ENCODE results near the gene KLF1. TPM values are rescaled to one million over a fixed set of nuclear protein-coding genes. Genes with fewer than 3 reads are reported as not detected.

The KLF1 gene
- total and polyA plus RNA-seq, 4 experiments from 2014 or later, result not detected

DNA sequence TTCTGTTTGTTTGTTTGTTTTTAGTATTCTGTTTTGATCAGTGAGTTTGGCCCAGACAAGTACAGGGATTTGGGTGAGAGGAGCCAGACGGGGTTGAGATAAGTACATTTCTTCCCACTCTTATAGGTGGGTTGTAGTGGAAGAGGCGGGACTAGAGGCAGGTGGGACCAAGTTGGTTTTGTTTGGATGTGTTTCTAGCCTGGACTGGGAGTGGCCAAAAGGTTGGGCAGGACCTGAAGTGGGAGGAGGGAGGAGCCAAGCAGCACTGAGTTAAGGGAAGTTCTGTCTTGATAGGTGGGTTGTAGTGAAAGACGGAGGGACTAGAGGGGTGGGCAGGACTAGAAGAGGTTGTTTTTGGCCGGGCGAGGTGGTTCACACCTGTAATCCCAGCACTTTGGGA is 14.7 kb downstream of the KLF1 start:
- Histone ChIP-seq H3K27ac (ENCODE audit: low read depth, low read length) (no peak overlapping the region), H3K4me3 (ENCODE audit: low read length in 2 of 2) (no peak overlapping the region), H3K36me3 (ENCODE audit: insufficient read depth, low read length) (peaks cover 5% of the 10 kb centered on the region), H3K4me1 (ENCODE audit: insufficient read depth, low read length) (peaks cover 5% of the 10 kb centered on the region), H3K9me3 (ENCODE audit: control insufficient read depth in 1 of 2, low read length in 2 of 2) (no peaks in the 10 kb centered on the region), H3K27me3 (ENCODE audit: insufficient read depth, low read length) (no peaks in the 10 kb centered on the region)
- H3K27me3 Mint-ChIP-seq, result peaks cover 0 to 3% of the 10 kb centered on the region in 2 donors
- ChIA-PET POLR2A (ENCODE audit: partially characterized antibody) (interaction anchor here (1.5 to 1.7 kb wide), 2 partner anchors 13 to 84 kb away, joined by 3 to 5 read pairs; no protein-coding TSS in a partner anchor), CTCF (ENCODE audit: partially characterized antibody) (interaction anchor here (0.9 to 3.0 kb wide), 7 partner anchors 10 to 114 kb away, joined by 4 to 16 read pairs (median 8); partner anchors contain the start of gene DNASE2)
- intact Hi-C loops (cut with micrococcal nuclease), result no loop called here
- peaks cover 2 to 16% (median 5%) of the 10 kb centered on the region in 4 donors for H3K4me1 Mint-ChIP-seq
- peaks cover 0 to 4% (median 0%) of the 10 kb centered on the region in 8 donors for H3K9me3 Mint-ChIP-seq
- no peak for DNase-seq
- H3K27ac Mint-ChIP-seq, result peak overlapping the region in 1 of 7 donors; percentile 50
- H3K36me3 Mint-ChIP-seq, result peaks cover 21 to 25% of the 10 kb centered on the region in 2 donors
- no peak overlapping the region for H3K4me3 Mint-ChIP-seq

DNA sequence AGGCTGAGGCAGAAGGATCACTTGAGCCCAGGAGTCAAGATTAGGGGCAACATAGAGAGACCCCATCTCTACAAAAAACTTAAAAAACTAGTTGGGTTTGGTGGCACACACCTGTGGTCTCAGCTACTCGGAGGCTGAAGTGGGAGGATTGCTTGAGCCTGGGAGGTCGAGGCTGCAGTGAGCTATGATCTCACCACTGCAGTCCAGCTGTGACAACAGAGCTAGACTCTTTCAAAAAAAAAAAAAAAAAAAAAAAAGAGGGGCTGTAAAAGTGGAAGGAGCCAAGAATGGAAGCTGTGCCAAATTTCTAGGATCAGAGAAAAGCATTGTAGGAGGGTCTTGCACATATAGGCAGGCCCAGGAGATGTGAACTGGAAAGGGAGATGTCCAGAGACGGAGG is 15.3 kb downstream of the KLF1 start:
- no peaks in the 10 kb centered on the region for H3K27me3 ChIP-seq (ENCODE audit: insufficient read depth, low read length)
- peaks cover 8% of the 10 kb centered on the region for H3K4me1 ChIP-seq (ENCODE audit: insufficient read depth, low read length)
- H3K27ac Mint-ChIP-seq, result no peak overlapping the region
- no peak overlapping the region for H3K27ac ChIP-seq (ENCODE audit: low read depth, low read length)
- H3K4me1 Mint-ChIP-seq, result peaks cover 6 to 21% (median 8%) of the 10 kb centered on the region in 4 donors
- no peak overlapping the region for H3K4me3 Mint-ChIP-seq
- no peak overlapping the region for H3K4me3 ChIP-seq (ENCODE audit: low read length in 2 of 2)
- POLR2A ChIA-PET (ENCODE audit: partially characterized antibody), result no interaction called here
- H3K27me3 Mint-ChIP-seq, result peaks cover under 1 to 3% of the 10 kb centered on the region in 2 donors
- H3K36me3 ChIP-seq (ENCODE audit: insufficient read depth, low read length), result peaks cover 5% of the 10 kb centered on the region
- peaks cover 0 to 4% (median 0%) of the 10 kb centered on the region in 8 donors for H3K9me3 Mint-ChIP-seq
- H3K36me3 Mint-ChIP-seq, result peaks cover 21% of the 10 kb centered on the region in 2 donors
- intact Hi-C loops (cut with micrococcal nuclease), result no loop called here
- DNase-seq, result no peak
- CTCF ChIA-PET (ENCODE audit: partially characterized antibody), result interaction anchor here (0.6 to 3.0 kb wide), 6 partner anchors 10 to 114 kb away, joined by 3 to 16 read pairs (median 6); partner anchors contain the start of gene DNASE2
- no peaks in the 10 kb centered on the region for H3K9me3 ChIP-seq (ENCODE audit: control insufficient read depth in 1 of 2, low read length in 2 of 2)

GRCh38 chr19:12868540-12869112 is 18.4 kb downstream of the KLF1 start:
- Mint-ChIP-seq H3K9me3 (peaks cover 0 to 4% (median 0%) of the 10 kb centered on the region in 8 donors), H3K27ac (no peak overlapping the region), H3K4me3 (peak overlapping the region in 1 of 8 donors; percentile 82), H3K36me3 (peaks cover 7 to 11% of the 10 kb centered on the region in 2 donors), H3K27me3 (peaks cover 6 to 7% of the 10 kb centered on the region in 2 donors), H3K4me1 (peaks cover 8 to 27% (median 11%) of the 10 kb centered on the region in 4 donors)
- Histone ChIP-seq H3K4me3 (ENCODE audit: low read length in 2 of 2) (no peak overlapping the region), H3K36me3 (ENCODE audit: insufficient read depth, low read length) (no peaks in the 10 kb centered on the region), H3K4me1 (ENCODE audit: insufficient read depth, low read length) (peaks cover 8% of the 10 kb centered on the region), H3K9me3 (ENCODE audit: control insufficient read depth in 1 of 2, low read length in 2 of 2) (no peaks in the 10 kb centered on the region), H3K27ac (ENCODE audit: low read depth, low read length) (no peak overlapping the region), H3K27me3 (ENCODE audit: insufficient read depth, low read length) (no peaks in the 10 kb centered on the region)
- POLR2A ChIA-PET (ENCODE audit: partially characterized antibody), result interaction anchor here (1.4 kb wide), 1 partner anchor 23 kb away, joined by 3 read pairs; the partner anchor contains the start of gene GCDH
- DNase-seq, result no peak
- CTCF ChIA-PET (ENCODE audit: partially characterized antibody), result interaction anchor here (0.6 kb wide), 1 partner anchor 10 kb away, joined by 3 read pairs; no protein-coding TSS in a partner anchor
- intact Hi-C loops (cut with micrococcal nuclease), result no loop called here

DNA sequence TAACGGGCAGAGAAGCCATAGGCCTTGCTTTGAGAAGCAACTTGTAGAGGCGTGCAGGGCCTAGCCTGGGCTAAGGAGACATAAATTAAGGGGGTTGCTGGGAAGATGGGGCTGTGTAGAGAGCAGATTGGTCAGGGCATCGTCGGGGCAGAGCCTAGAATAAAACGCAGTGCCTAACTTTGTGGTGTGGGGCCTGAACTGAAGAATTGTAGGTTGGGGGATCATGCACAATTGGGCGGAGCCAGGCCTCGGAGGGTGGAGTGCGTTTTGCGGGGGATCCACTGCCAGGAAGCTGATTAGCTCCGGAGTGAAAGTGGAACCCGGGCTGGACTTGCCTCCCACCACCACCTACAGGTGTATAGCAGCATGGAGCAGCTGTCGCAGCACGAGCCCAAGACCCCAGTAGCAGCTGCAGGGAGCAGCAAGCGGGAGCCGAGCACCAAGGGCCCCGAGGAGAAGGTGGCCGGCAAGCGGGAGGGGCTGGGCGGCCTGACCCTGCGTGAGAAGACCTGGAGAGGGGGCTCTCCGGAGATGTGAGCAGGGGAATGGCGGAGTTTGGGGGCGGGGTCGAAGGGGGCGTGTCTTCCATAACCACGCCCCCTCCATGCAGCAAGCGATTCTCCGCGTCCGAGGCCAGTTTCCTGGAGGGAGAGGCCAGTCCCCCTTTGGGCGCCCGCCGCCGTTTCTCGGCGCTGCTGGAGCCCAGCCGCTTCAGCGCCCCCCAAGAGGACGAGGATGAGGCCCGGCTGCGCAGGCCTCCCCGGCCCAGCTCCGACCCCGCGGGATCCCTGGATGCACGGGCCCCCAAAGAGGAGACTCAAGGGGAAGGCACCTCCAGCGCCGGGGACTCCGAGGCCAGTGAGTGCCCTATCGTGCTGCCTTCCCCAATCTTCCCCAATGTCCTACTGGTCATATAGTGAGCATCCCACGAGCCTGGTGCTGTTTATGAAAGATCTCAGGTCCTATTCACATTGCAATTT is 19.6 kb downstream of the KLF1 start:
- Mint-ChIP-seq H3K27ac (peak overlapping the region in 1 of 7 donors; percentile 25), H3K27me3 (peaks cover 7 to 10% of the 10 kb centered on the region in 2 donors), H3K9me3 (peaks cover 0 to 4% (median 0%) of the 10 kb centered on the region in 8 donors), H3K36me3 (peaks cover 2 to 7% of the 10 kb centered on the region in 2 donors), H3K4me3 (peak overlapping the region; percentile 54 to 82 (median 72)), H3K4me1 (peaks cover 8 to 17% (median 11%) of the 10 kb centered on the region in 4 donors)
- peaks cover 8% of the 10 kb centered on the region for H3K4me1 ChIP-seq (ENCODE audit: insufficient read depth, low read length)
- H3K27me3 ChIP-seq (ENCODE audit: insufficient read depth, low read length), result no peaks in the 10 kb centered on the region
- intact Hi-C loops (cut with micrococcal nuclease), result no loop called here
- DNase-seq, result peak; percentile 40 to 67 (median 45)
- H3K36me3 ChIP-seq (ENCODE audit: insufficient read depth, low read length), result no peaks in the 10 kb centered on the region
- H3K4me3 ChIP-seq (ENCODE audit: low read length in 2 of 2), result peak overlapping the region; percentile 43 to 52
- ChIA-PET CTCF (ENCODE audit: partially characterized antibody) (interaction anchor here (0.9 kb wide), 1 partner anchor 20 kb away, joined by 4 read pairs; no protein-coding TSS in a partner anchor), POLR2A (ENCODE audit: partially characterized antibody) (interaction anchor here (1.4 kb wide), 1 partner anchor 24 kb away, joined by 3 read pairs; the partner anchor contains the start of gene GCDH)
- H3K27ac ChIP-seq (ENCODE audit: low read depth, low read length), result no peak overlapping the region
- H3K9me3 ChIP-seq (ENCODE audit: control insufficient read depth in 1 of 2, low read length in 2 of 2), result no peaks in the 10 kb centered on the region

DNA sequence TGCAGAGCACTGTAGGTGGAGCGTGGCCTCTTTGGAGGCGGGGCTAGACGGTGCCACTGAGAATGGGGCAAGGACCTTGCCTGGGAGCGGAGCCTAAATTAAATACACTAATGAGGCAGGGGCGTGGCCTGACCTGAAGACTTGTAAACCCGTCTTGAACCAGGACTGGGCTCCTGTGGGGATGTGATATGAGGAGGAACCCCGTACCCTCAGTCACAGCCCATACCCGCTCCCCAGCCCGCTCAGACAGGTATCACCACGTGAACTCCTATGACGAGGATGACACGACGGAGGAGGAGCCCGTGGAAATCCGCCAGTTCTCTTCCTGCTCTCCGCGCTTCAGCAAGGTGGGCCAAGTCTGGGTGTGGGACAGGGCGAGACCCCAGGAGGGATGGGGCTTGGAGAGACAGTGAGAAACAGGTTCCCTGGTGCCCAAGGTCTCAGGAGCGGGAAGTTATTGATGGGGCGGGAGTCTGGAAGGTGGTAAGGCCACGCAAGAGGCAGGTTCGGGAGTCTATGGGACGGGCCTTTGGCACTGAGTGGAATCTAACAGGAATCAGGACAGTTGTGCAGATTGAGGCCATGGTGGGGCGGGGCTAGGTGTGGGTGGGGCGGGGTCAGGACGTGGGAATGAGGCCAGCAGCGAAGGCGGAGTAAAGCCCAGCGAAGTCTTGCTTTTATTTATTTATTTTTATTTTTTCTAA is 20.4 kb downstream of the KLF1 start:
- no peak overlapping the region for H3K27ac ChIP-seq (ENCODE audit: low read depth, low read length)
- H3K4me1 ChIP-seq (ENCODE audit: insufficient read depth, low read length), result peaks cover 8% of the 10 kb centered on the region
- H3K27ac Mint-ChIP-seq, result no peak overlapping the region
- no peaks in the 10 kb centered on the region for H3K9me3 Mint-ChIP-seq
- peaks cover 7 to 10% of the 10 kb centered on the region in 2 donors for H3K27me3 Mint-ChIP-seq
- ChIA-PET CTCF (ENCODE audit: partially characterized antibody) (no interaction called here), POLR2A (ENCODE audit: partially characterized antibody) (no interaction called here)
- no peaks in the 10 kb centered on the region for H3K36me3 Mint-ChIP-seq
- intact Hi-C loops (cut with micrococcal nuclease), result no loop called here
- H3K9me3 ChIP-seq (ENCODE audit: control insufficient read depth in 1 of 2, low read length in 2 of 2), result no peaks in the 10 kb centered on the region
- H3K36me3 ChIP-seq (ENCODE audit: insufficient read depth, low read length), result no peaks in the 10 kb centered on the region
- H3K4me1 Mint-ChIP-seq, result peaks cover 5 to 13% (median 9%) of the 10 kb centered on the region in 4 donors
- no peaks in the 10 kb centered on the region for H3K27me3 ChIP-seq (ENCODE audit: insufficient read depth, low read length)
- H3K4me3 ChIP-seq (ENCODE audit: low read length in 2 of 2), result no peak overlapping the region
- peak in 1 of 5 donors; percentile 33 for DNase-seq
- H3K4me3 Mint-ChIP-seq, result peak overlapping the region in 6 of 8 donors; percentile 42 to 81 (median 63)

DNA sequence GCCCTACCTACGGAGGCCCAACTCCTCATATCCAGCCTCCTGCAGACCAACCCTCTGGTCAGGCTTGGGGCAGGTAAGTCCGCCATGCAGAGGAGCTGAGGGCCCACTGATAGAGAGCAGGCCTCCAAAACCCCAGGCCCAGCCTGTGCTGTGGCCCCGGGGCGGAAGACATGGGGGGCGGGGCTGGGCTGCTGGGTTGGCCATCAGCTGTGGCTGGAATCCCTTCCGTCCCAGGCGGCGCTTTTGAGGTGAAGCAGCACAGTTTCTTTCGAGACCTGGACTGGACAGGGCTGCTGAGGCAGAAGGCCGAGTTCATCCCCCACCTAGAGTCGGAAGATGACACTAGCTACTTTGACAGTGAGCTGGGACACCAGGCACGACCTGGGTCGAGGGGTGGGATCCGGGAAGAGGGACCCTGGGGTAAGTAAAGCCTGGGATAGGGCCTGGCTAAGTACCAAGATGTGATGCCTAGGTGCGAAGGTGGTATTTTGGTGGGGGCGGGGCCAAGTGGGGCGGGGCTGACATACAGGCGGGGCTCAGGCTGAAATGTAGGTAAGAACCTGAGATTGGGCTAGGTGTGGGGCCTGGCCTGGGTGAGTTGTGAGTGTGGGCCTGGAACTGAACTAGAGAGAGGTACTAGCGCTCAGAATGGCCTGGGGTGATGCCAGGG is 21.1 kb downstream of the KLF1 start:
- H3K4me3 Mint-ChIP-seq, result peak overlapping the region in 2 of 8 donors; percentile 49 to 55
- H3K27me3 Mint-ChIP-seq, result peaks cover 7 to 12% of the 10 kb centered on the region in 2 donors
- intact Hi-C loops (cut with micrococcal nuclease), result no loop called here
- Histone ChIP-seq H3K4me3 (ENCODE audit: low read length in 2 of 2) (no peak overlapping the region), H3K27ac (ENCODE audit: low read depth, low read length) (no peak overlapping the region), H3K27me3 (ENCODE audit: insufficient read depth, low read length) (no peaks in the 10 kb centered on the region), H3K9me3 (ENCODE audit: control insufficient read depth in 1 of 2, low read length in 2 of 2) (no peaks in the 10 kb centered on the region), H3K4me1 (ENCODE audit: insufficient read depth, low read length) (peaks cover 8% of the 10 kb centered on the region), H3K36me3 (ENCODE audit: insufficient read depth, low read length) (no peaks in the 10 kb centered on the region)
- no peak for DNase-seq
- no peak overlapping the region for H3K27ac Mint-ChIP-seq
- H3K4me1 Mint-ChIP-seq, result peaks cover 5 to 13% (median 9%) of the 10 kb centered on the region in 4 donors
- no peaks in the 10 kb centered on the region for H3K36me3 Mint-ChIP-seq
- ChIA-PET POLR2A (ENCODE audit: partially characterized antibody) (no interaction called here), CTCF (ENCODE audit: partially characterized antibody) (no interaction called here)
- no peaks in the 10 kb centered on the region for H3K9me3 Mint-ChIP-seq

All from CD4-positive, alpha-beta memory T cell (primary cell).